NCI-H748 (cell line): ENCODE measurements around the gene CELF4.
A peak's percentile ranks its signal among the peaks of the same experiment; 100 is the strongest.
"Not testable (repeated sequence)": the region's sequence is repeated elsewhere in the genome, so short reads cannot be mapped to it uniquely, and the experiment has no call there.

Source experiments
- DNase-seq: peaks from one replicate; lab custom pipeline; 2025; ENCODE audit not compliant: unreplicated experiment; lab: John Stamatoyannopoulos, UW

CELF4 gene

GRCh38 chr18:37375181-37375580 lies 190.4 kb downstream of the CELF4 start:
- no peak for DNase-seq

- DNase-seq, result no peak
Observed at GRCh38 chr18:37368110-37368954, 197.3 kb downstream of the CELF4 start.

- DNase-seq, result no peak
Observed at GRCh38 chr18:37364237-37364636, 201.4 kb downstream of the CELF4 start.

- DNase-seq, result peak; percentile 37
Observed at GRCh38 chr18:37362158-37362890, 203.3 kb downstream of the CELF4 start.

- peak; percentile 82 for DNase-seq
Observed at GRCh38 chr18:37361335-37362157, 204.1 kb downstream of the CELF4 start.

- DNase-seq, result not testable (repeated sequence)
Observed at GRCh38 chr18:37358061-37358460, 207.5 kb downstream of the CELF4 start.

- no peak for DNase-seq
Observed at GRCh38 chr18:37355772-37356171, 209.8 kb downstream of the CELF4 start.

GRCh38 chr18:37351110-37351509 lies 214.5 kb downstream of the CELF4 start:
- DNase-seq, result no peak

GRCh38 chr18:37348729-37349128 lies 216.9 kb downstream of the CELF4 start:
- DNase-seq, result no peak

- no peak for DNase-seq
Observed at GRCh38 chr18:37346048-37346447, 219.6 kb downstream of the CELF4 start.

- no peak for DNase-seq
Observed at GRCh38 chr18:37343542-37343851, 222.1 kb downstream of the CELF4 start.

- no peak for DNase-seq
Observed at GRCh38 chr18:37341473-37342086, 224.0 kb downstream of the CELF4 start.

- DNase-seq, result peak; percentile 30
Observed at GRCh38 chr18:37341016-37341415, 224.6 kb downstream of the CELF4 start.

- no peak for DNase-seq
Observed at GRCh38 chr18:37339701-37340215, 225.8 kb downstream of the CELF4 start.

- DNase-seq, result no peak
Observed at GRCh38 chr18:37336568-37337285, 228.9 kb downstream of the CELF4 start.

- no peak for DNase-seq
Observed at GRCh38 chr18:37335409-37335736, 230.2 kb downstream of the CELF4 start.

- peak; percentile 49 for DNase-seq
Observed at GRCh38 chr18:37334631-37335408, 230.8 kb downstream of the CELF4 start.

GRCh38 chr18:37332628-37333420 lies 232.8 kb downstream of the CELF4 start:
- peak; percentile 50 for DNase-seq

- DNase-seq, result no peak
Observed at GRCh38 chr18:37332219-37332618, 233.4 kb downstream of the CELF4 start.
